UCSD-AML1 (cell line): ENCODE measurements around the gene ZDHHC23.

Experiments used
- DNase-seq: peaks from one replicate; lab custom pipeline; 2025; ENCODE audit not compliant: unreplicated experiment; lab: John Stamatoyannopoulos, UW

The ZDHHC23 gene

GRCh38 chr3:113985541-113985940 is 37.7 kb downstream of the ZDHHC23 start:
- no peak for DNase-seq

DNA sequence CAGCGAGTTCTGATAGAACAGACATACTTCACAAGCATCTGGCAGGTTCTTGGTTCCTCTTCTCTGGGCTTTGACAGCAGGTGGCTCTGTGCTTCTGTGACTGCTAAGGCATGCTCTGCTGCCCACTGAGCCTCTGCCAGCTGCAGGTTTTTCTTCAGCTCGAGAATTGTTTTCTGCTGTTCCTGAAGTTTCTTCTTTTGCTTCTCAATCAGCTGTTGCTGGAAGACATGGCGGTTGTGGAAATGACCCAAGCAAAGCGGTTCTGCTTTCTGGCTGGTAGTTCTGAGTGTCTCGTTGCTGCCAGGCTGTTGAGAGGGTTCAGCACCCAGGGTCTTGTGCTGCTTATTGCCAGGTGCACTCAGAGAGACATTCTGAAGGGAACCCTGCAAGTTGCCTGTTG is 57.7 kb downstream of the ZDHHC23 start:
- DNase-seq: no peak

GRCh38 chr3:114011059-114011797 is 63.4 kb downstream of the ZDHHC23 start:
- no peak for DNase-seq
